MCF 10A (cell line): ENCODE measurements around the gene KREMEN1. TPM values are rescaled to one million over a fixed set of nuclear protein-coding genes. Genes with fewer than 3 reads are reported as not detected.

Experiments used
- BruUV-seq: library from RNA; stranded (reverse); fragments of 400-500 nt; replicated peaks from 2 replicates; lab custom pipeline; 2021; lab: Mats Ljungman, UMichigan
- CTCF ChIA-PET: fragments of 300-600 bp; sonication (Branson Sonifier 250); formaldehyde crosslinking; extraction: SDS; loops from one replicate; lab custom pipeline; 2021; ENCODE audit warnings: antibody characterized with exemption, inconsistent platforms; lab: Yijun Ruan, JAX
- POLR2A ChIA-PET: fragments of 300-600, 350-650 bp; sonication (Branson Sonifier 250); formaldehyde crosslinking; extraction: SDS; loops from one replicate; lab custom pipeline; 2020; ENCODE audit warnings: antibody characterized with exemption, inconsistent platforms; lab: Yijun Ruan, JAX
- DNase-seq: peaks from one replicate; pipeline ENCODE4 v3.0.0-alpha.2; 2018; ENCODE audit not compliant: unreplicated experiment
- H3K27ac Mint-ChIP-seq: one replicate; pipeline ENCODE4 v1.8.0; 2022; ENCODE audit warnings: mild to moderate bottlenecking, low read depth, mixed read lengths; ENCODE audit not compliant: unreplicated experiment
- H3K27me3 Mint-ChIP-seq: one replicate; pipeline ENCODE4 v1.8.0; 2022; ENCODE audit warnings: mixed read lengths; ENCODE audit not compliant: insufficient read depth, unreplicated experiment
- H3K36me3 Mint-ChIP-seq: one replicate; pipeline ENCODE4 v1.8.0; 2022; ENCODE audit warnings: mild to moderate bottlenecking, moderate library complexity, mixed read lengths; ENCODE audit not compliant: insufficient read depth, unreplicated experiment
- H3K4me1 Mint-ChIP-seq: one replicate; pipeline ENCODE4 v1.8.0; 2022; ENCODE audit warnings: mixed read lengths; ENCODE audit not compliant: insufficient read depth, unreplicated experiment
- H3K4me3 Mint-ChIP-seq: one replicate; pipeline ENCODE4 v1.8.0; 2022; ENCODE audit warnings: mild to moderate bottlenecking, moderate library complexity, mixed read lengths; ENCODE audit not compliant: unreplicated experiment
- H3K9me3 Mint-ChIP-seq: one replicate; pipeline ENCODE4 v1.8.0; 2022; ENCODE audit warnings: mixed read lengths; ENCODE audit not compliant: unreplicated experiment
- intact Hi-C: fragments of 100-400 bp; cut with micrococcal nuclease; formaldehyde crosslinking; loops from 2 replicates; pipeline ENCODE4 v1.14.1; 2022
- total RNA-seq: library from RNA; stranded (reverse); gene quantifications from 2 replicates; pipeline ENCODE4 v1.2.3, GENCODE V29; 2022
- TF ChIP-seq, protein P1 (sequence below): fragments of 200-600 bp; IDR thresholded peaks from one replicate; pipeline ENCODE4 v1.8.0; 2022; ENCODE audit warnings: antibody characterized with exemption, mild to moderate bottlenecking; ENCODE audit not compliant: unreplicated experiment

KREMEN1 gene
- total RNA-seq, 1 experiment from 2014 or later = 3.6 TPM

DNA sequence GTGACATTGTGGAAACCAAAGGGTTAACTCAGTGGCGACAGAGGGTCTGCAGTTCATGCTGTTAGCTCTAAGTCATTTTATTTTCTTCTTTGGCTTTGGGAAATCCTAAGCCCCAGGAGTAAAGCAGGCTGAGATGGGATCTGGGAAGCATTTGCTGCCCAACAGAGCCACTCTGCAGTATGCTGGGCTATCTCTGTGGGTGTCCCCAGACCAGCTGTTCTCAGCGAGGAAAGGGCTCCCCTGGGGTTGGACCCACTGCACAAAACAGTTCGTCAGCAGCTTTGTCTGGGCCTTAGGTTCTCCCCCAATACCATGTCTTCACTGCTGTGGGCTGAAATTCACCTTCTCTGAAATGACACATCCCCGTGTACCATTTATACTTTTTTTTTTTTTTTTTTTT, 34.0 kb downstream of the KREMEN1 start:
- POLR2A ChIA-PET = no interaction called here
- Mint-ChIP-seq H3K36me3 (no peaks in the 10 kb centered on the region), H3K27ac (no peak overlapping the region), H3K4me1 (no peaks in the 10 kb centered on the region), H3K27me3 (no peaks in the 10 kb centered on the region), H3K9me3 (no peaks in the 10 kb centered on the region), H3K4me3 (no peak overlapping the region)
- BruUV-seq = no TSS peak
- no peak for DNase-seq
- TF ChIP-seq, protein P1, sequence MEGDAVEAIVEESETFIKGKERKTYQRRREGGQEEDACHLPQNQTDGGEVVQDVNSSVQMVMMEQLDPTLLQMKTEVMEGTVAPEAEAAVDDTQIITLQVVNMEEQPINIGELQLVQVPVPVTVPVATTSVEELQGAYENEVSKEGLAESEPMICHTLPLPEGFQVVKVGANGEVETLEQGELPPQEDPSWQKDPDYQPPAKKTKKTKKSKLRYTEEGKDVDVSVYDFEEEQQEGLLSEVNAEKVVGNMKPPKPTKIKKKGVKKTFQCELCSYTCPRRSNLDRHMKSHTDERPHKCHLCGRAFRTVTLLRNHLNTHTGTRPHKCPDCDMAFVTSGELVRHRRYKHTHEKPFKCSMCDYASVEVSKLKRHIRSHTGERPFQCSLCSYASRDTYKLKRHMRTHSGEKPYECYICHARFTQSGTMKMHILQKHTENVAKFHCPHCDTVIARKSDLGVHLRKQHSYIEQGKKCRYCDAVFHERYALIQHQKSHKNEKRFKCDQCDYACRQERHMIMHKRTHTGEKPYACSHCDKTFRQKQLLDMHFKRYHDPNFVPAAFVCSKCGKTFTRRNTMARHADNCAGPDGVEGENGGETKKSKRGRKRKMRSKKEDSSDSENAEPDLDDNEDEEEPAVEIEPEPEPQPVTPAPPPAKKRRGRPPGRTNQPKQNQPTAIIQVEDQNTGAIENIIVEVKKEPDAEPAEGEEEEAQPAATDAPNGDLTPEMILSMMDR = no peak
- CTCF ChIA-PET = interaction anchor here (0.5 to 2.2 kb wide), 4 partner anchors 14 to 277 kb away, joined by 3 to 5 read pairs (median 4); no protein-coding TSS in a partner anchor
- intact Hi-C loops = no loop called here

DNA sequence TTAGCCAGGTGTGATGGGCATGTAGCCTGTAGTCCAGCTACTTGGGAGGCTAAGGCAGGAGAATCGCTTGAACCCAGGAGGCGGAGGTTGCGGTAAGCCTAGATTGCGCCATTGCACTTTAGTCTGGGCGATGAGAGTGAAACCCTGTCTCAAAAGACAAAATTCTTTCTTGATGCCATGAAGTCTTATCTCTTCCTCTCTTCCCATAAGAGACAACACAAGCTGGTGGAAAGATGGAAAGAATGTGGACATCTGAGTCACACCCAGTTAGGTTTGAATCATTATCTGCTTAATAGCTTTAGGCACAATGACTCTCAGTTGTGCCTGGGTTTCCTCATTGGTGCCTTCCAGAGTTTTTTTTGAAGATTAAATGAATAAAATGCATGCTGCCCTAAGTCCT, 35.3 kb downstream of the KREMEN1 start:
- H3K36me3 Mint-ChIP-seq = no peaks in the 10 kb centered on the region
- DNase-seq = peak; percentile 40
- H3K4me3 Mint-ChIP-seq = no peak overlapping the region
- no peak overlapping the region for H3K27ac Mint-ChIP-seq
- no TSS peak for BruUV-seq
- POLR2A ChIA-PET = no interaction called here
- intact Hi-C loops = no loop called here
- H3K4me1 Mint-ChIP-seq = no peaks in the 10 kb centered on the region
- H3K9me3 Mint-ChIP-seq = no peaks in the 10 kb centered on the region
- TF ChIP-seq, protein P1 = no peak
- CTCF ChIA-PET = interaction anchor here (2.2 kb wide), 1 partner anchor 47 kb away, joined by 5 read pairs; no protein-coding TSS in a partner anchor
- H3K27me3 Mint-ChIP-seq = no peaks in the 10 kb centered on the region

DNA sequence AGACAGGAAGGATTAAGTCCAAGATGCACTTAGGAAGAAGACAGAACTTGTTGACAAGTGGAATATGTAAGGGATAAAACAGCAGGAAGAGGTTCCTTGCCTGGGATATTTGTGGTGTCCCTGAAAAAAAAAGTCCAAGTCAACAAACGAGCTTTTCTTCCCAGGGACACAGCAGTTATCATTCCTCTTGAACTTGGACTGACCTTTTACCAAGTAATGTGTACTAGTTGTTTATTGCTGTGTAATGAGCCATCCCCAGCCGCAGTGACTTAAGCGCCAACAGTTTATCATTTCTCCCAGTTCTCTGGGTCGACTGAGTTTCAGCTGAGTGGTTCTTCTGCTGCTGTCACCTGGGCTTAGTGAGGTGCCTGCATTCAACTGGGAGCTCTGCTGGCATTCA, 37.0 kb downstream of the KREMEN1 start:
- no peak for DNase-seq
- CTCF ChIA-PET = no interaction called here
- Mint-ChIP-seq H3K4me3 (no peak overlapping the region), H3K9me3 (no peaks in the 10 kb centered on the region), H3K36me3 (no peaks in the 10 kb centered on the region), H3K27me3 (no peaks in the 10 kb centered on the region), H3K27ac (peak overlapping the region; percentile 2), H3K4me1 (no peaks in the 10 kb centered on the region)
- BruUV-seq = no TSS peak
- intact Hi-C loops = no loop called here
- TF ChIP-seq, protein P1 = no peak
- POLR2A ChIA-PET = no interaction called here

DNA sequence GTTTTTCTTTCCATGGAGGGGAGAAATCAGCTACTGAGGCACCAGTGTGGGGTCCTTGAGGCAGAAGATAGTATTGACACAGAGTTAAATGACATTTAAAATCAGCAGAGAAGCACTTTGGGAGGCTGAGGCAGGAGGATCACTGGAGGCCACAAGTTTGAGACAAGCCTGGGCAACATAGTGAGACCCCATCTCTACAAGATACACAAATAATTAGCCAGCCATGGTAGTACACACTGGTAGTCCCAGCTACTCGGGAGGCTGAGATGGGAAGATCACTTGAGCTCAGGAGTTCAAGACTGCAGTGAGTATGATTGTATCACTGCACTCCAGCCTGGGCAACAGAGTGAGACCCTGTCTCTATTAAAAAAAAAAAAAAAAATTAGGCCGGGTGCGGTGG, 38.1 kb downstream of the KREMEN1 start:
- Mint-ChIP-seq H3K27me3 (no peaks in the 10 kb centered on the region), H3K4me3 (no peak overlapping the region), H3K4me1 (no peaks in the 10 kb centered on the region), H3K27ac (no peak overlapping the region), H3K36me3 (peaks cover 1% of the 10 kb centered on the region), H3K9me3 (no peaks in the 10 kb centered on the region)
- BruUV-seq = no TSS peak
- ChIA-PET POLR2A (no interaction called here), CTCF (interaction anchor here (0.7 kb wide), 2 partner anchors 36 to 44 kb away, joined by 3 read pairs; no protein-coding TSS in a partner anchor)
- TF ChIP-seq, protein P1 = no peak
- intact Hi-C loops = no loop called here
- no peak for DNase-seq
